Suppressor macrophage (primary cell): ENCODE results near the gene AP3S2.
"Not testable (repeated sequence)": the region's sequence is repeated elsewhere in the genome, so short reads cannot be mapped to it uniquely, and the experiment has no call there.

Experiments
- DNase-seq, 4 experiments: peaks; one replicate each; pipeline ENCODE4 v3.0.0-alpha.2; 2020 to 2022

The AP3S2 gene

DNA sequence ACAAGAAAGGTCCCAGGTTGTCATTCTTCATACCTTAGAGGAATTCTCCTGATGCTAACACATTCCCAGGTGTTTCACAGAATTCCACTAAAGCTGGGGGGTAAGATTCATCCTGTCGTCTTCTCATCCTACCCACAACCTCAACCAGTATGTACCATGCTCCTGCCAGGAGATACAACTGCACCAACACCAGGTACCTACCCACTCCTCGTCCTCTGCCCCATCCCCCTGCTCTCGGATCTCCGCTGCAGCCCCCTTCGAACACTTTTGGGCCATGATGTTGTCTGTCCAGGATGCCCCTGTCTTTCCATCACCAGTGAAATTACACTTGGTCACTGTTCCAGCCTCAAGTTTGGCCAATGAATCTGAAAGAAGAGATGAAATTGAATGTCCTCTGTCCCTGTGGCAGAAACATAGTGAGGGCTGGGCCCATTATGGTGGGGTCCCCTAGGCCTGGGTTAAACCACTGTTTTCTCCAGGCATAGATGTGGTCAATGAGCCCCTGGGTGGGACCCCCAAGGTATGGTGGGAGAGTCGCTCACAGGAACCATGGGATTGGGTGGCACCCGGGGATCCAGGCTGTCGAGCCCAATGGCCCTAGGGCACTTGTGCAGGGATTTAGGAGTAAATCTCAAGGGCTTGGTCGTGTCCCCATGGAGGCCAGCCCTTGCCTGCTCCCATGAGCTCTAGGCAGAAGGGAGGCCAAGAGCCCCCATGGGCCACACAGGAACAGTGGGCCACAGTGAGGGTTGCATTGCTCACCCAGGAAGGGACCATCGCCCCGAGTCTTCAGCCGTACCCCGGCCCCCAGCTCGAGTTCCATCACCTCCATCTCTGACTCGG is 9.4 kb upstream of the AP3S2 start:
- DNase-seq = no peak

DNA sequence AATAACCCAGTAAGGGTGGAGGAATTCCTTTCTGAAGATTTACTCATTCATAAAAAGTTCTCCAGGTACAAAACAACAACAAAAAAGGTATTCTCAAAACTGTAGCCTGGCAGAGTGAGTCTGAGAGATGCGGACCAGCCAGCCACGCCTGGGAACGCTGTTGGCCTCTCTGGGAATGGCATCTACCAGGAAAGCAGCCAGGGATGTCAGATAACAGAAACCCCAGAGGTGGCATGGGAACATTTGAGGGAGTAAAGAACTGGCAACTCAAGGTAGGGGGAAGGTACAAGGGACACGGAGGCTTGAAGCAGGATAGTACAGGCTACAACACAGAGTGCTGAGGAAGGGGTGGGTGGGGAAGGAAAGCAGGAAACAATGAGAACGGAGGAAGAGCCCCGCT is 7.1 kb upstream of the AP3S2 start:
- no peak for DNase-seq

DNA sequence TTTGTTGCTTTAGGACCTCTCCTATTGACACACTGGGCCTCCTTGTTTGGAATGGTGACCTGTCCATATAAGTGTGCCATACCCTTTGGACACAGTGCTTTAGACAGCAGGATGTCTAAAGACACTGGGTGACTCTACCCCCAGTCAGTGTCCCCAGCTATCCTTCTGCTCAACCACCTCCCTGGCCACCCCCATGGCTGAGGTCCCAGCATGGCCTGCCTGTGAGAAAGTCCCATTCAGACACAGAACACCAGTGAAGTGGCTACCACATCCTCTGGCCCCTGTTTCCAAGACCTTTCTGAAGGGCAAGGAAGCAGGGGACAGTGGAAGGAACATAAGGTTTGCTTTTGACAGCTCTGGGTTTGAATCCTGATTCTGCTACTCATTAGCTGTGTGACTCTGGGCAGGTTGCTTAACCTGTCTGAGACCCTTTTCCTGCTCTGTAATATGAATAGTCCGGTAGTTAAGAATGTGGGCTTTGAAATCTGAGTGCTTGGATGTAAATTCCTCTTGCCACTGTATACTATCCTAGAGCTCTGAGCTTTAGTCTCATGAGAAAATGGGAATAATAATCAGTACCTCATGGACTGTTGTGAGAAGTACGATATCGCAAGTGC is 6.3 kb upstream of the AP3S2 start:
- DNase-seq = no peak

DNA sequence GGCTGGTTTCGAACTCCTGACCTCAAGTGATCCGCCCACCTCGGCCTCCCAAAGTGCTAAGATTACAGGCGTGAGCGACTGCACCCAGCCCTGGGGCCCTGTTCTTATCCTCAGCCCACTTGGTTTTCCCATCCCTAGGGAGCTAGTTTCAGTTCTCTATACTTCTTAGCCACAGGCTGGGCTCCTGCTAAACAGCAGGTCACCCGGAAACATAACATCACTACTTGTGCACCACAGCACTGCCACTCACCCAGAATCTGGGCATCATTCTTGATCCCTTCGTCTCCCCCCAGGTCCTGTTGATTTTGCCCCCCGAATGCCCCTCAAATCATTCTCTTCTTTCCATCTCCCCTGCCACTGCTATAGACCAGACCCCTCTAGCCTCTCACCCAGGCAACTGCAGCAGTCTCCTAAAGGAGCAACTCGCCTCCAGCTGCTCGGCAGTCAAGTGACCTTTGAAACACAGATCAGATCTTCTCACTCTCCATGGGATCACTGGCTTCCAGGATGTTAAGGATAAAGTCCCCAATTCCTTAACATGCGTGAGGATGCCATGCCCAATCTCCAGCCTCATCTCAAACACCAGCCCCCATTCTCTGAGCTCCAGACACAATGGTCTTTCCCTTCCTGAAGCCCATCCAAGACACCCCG is 5.6 kb upstream of the AP3S2 start:
- DNase-seq = peak; percentile 53 to 79 (median 75)

DNA sequence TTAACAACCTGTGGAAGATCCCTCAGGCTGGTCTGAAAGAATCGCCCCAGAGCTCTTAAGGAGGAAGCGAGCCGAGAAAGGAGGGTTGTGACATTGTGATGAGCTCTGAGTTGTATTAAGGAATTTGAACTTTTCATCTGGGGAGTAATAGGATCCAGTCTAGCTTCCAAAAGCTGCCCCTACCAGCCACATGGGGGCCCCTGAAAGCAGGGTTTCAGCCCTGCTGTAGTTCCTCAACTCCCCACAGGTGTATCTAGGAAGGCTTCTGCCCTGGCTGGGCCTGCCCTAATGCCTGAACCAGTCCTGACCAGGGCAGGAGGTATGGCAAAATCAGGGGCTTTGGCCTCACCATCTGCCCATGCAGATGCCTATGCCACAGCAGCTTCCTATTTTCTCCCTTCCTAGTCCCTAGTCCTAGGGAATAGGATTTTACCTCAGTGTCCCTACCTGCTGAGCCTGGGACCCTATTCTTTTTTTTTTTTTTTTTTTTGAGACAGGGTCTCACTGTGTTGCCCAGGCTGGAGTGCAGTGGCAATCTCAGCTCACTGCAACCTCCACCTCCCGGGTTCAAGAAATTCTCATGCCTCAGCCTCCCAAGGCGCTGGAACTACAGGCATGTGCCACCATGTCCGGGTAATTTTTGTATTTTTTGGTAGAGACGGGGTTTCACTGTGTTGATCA is 5.0 kb upstream of the AP3S2 start:
- DNase-seq = peak; percentile 27 to 58 (median 50)

GRCh38 chr15:89898146-89898545 is 4.4 kb upstream of the AP3S2 start:
- DNase-seq = no peak

DNA sequence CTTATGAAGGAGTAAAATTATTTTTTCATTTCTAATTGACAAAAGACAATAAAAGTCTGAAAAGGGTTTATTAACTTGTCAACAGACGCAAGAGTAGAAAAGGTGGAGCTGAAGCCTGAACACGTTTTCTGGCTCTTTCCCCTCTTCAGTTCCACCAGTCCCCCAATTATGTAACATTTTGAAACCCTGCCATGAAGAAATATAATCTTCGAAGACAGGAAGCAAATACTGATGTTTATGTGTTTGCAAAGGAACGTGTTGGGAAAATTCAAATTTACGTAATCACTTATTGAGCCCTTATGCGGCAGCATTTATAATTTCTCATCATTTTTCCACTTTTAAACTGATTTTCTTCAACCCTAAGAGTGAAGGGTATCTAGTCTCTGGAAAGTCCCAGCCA is 767 bp downstream of the AP3S2 start:
- peak in 3 of 4 experiments; percentile 14 to 66 (median 65) for DNase-seq

GRCh38 chr15:89888214-89888804 is 5.5 kb downstream of the AP3S2 start:
- DNase-seq = peak; percentile 69 to 76 (median 72)

- DNase-seq = no peak
Observed at GRCh38 chr15:89885611-89886010, 8.2 kb downstream of the AP3S2 start.

DNA sequence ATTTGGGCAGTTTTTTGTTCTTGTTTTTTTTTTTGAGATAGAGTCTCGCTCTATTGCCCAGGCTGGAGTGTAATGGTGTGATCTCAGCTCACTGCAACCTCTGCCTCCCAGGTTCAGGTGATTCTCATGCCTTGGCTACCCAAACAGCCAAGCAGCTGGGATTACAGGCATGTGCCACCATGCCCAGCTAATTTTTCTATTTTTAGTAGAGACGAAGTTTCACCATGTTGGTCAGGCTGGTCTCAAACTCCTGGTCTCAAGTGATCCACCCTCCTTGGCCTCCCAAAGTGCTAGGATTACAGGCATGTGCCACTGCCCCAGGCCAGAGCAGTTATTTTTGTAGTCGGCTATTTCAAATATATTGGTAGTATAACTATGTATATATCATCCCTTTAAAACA is 8.6 kb downstream of the AP3S2 start:
- DNase-seq = not testable (repeated sequence)

DNA sequence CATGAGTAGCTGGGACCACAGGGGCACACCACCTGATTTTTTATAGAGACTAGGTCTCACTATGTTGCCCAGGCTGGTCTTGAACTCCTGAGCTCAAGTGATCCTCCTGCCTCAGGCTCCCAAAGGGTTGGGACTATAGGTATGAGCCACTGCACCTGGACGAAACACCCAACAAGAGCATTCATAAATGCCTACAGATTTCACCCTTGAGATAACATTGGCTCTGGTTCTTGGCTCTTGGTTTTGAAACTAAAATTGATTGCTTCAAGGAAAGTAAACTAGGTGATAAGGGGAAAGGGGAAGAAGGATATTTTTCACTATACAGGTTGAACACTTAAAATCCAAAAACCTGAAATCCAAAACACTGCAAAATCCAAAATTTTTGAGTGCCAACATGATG is 10.3 kb downstream of the AP3S2 start:
- no peak for DNase-seq

GRCh38 chr15:89880727-89881126 is 13.1 kb downstream of the AP3S2 start:
- no peak for DNase-seq

DNA sequence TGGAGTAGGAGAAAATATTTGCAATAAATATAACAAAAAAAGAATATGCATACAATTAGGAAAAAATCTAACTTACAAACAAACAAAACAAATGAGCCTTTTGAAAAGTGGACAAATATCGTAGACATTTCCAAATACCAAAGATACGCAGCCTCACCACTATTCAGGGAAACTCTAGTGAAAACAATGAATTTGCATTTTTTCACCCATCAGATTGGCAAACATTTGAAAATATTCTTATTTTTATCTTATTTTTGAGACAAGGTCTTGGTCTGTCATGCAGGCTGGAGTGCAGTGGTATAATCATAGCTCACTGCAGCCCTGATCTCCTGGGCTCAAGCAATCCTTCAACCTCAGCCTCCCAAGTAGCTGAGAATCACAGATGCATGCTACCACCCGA is 15.5 kb downstream of the AP3S2 start:
- DNase-seq = no peak

DNA sequence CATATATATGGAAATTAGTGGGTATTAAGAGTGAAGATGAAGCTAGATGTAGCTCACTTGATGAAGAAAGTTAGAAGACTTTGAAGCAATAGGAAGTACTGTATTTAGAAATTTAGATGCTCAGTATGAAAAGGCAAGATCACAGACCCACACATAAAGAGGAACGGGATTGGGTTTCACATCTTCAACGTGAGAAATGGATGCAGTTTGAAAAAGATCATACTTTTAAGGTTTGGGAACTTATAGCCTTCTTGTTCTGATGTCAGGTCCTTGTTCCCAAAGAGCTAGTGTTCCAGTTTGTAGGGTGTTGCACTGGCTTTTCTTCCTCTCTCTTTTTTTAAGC is 16.7 kb downstream of the AP3S2 start:
- DNase-seq = peak; percentile 17 to 70 (median 40)

DNA sequence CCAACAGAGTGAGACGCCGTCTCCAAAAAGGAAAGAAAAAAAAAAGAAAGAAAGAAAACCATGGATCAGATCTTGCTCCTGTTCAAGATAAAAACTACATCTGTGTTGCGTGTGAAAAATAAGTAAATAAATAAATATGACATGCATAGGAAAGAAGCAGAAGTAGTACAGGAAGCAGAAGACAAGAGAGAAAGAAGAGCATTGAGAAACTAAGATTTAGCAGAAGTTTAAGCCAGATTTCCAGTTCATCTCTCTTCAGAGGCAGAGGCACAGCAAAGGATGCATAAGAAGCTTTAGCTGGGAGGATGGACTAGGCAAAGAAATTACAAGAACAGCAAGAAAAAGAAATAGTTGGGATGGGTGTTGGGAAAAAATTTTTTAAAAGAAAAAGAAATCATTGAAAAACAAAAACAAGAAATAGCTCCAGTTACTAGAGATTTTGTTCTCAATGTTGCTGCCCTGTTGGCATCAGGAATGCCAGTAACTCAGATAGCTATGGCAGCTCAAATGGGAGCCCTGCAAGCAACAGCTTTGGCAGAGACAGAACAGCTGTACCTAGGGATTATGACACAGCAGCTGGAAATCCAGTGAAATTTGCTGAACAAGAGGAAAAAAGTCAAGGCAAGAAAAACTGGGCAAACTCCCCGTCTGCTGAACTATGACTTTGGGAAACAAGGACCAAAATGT is 17.3 kb downstream of the AP3S2 start:
- peak; percentile 30 to 74 (median 51) for DNase-seq

DNA sequence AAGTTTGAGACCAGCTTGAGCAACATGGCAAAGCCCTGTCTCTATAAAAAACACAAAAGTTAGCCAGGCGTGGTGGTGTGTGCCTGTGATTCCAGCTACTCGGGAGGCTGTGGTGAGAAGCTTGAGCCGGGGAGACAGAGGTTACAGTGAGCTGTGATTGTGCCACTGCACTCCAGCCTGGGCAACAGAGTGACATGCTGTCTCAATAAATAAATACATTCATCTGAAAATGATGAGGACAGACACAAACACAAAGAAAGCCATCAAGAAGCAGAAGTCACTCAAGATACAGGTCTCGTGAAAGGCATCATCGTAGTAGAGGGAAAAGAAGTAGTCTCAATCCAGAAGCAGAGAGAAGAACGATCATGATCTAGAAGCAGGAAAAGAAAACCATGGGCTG is 18.1 kb downstream of the AP3S2 start:
- peak in 3 of 4 experiments; percentile 8 to 42 (median 39) for DNase-seq

DNA sequence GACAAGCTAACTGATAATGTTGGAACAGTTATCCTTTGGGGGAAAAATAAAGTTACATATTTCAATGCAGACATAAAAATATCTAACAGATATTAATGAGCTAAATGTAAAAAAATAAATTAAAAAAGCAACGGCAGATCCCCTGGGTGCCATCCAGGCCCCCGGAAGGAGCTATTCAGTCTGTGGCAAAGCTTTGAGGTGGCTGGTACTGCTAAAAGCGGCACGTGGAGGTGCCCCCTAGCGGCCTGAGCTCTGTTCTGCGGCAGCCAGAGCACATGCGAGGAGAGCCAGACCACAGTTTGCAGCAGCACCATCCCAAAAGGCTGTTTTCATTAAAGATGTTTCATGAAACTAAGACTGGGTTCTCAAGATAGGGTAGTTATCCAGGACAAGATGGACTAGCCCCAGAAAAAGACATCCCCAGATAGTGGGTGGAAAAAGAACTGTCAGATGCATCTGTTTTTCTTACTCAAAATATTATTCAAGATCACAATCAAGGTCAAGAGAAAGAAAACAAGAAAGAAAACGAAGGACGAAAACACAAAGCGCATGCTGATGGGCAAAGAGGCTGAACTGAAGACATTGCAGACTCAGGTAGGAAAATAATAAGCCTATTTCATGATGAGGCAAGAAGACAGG is 18.7 kb downstream of the AP3S2 start:
- peak; percentile 87 to 94 (median 90) for DNase-seq

DNA sequence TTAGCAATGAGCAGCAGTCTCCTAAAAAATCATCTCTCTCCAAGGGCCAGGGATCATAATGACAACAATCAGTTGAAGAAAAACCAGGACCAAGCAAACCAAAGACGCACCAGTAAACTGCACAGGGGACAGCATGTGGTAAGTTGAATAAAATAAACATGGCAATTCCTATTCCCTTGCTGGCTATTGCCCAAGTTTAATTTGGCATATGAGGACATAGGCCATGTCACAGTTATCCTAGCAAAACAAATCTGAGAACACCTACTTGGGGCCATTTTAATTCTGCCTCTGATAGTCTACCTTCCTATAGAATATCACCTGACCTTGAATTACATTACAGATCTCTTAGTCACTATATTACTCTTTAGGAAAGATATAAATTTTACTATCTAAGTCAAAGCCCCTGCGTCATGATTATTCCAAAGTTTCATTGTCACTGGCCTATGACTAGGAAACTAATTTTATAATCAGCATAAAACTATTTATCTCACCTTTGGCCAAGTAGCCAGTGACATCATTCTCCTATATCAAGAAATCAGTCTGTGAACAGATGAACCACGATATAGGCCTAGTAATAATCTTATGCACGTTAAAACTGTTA is 23.0 kb downstream of the AP3S2 start:
- no peak for DNase-seq

GRCh38 chr15:89870006-89870405 is 23.8 kb downstream of the AP3S2 start:
- DNase-seq = peak; percentile 20 to 67 (median 38)

DNA sequence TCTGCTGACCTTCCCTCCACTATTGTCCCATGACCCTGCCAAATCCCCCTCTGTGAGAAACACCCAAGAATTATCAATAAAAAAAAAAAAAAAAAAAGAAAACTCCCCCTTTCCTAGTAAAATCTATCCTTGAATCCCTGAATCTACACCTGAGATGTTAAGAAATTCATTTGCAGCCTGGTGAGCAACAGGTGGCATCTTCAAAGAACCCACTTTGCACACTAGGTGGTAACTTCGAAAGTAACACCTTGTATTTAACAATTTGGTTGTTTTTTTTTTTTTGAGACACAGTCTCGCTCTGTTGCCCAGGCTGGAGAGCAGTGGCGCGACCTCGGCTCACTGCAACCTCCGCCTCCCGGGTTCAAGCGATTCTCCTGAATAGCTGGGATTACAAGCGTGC is 24.3 kb downstream of the AP3S2 start:
- DNase-seq = not testable (repeated sequence)
